OCI-LY3 (cell line): ENCODE results near the gene PSMD9.
"Not testable (repeated sequence)": the region's sequence is repeated elsewhere in the genome, so short reads cannot be mapped to it uniquely, and the experiment has no call there.

Experiments used
- EZH2phosphoT487 ChIP-seq: fragments of 200-600 bp; shearing (Covaris generic); IDR thresholded peaks from 2 replicates; pipeline ENCODE4 v1.6.1; 2018; ENCODE audit warnings: antibody characterized with exemption, mixed run types, low read depth
- TF ChIP-seq, protein P1 (sequence below): fragments of 200-600, 300-600 bp; sonication (generic); IDR thresholded peaks from 2 replicates; pipeline ENCODE4 v1.5.1; 2014; ENCODE audit warnings: antibody characterized with exemption, low read length, low read depth

DNA sequence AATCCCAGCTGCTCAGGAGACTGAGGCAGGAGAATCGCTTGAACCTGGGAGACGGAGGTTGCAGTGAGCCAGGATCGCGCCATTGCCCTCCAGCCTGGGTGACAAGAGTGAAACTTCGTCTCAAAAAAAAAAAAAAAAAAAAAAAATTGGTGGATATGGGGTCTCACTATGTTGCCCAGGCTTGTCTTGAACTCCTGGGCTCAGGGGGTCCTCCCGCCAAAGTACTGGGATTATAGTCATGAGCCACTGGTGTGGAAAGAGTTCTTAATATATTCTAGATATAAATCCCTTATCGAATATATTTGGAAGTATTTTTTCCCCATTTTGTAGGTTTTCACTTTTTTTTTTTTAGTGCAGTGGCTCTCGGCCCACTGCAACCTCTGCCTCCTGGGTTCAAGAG lies 19.4 kb upstream of the PSMD9 start:
- TF ChIP-seq, protein P1, sequence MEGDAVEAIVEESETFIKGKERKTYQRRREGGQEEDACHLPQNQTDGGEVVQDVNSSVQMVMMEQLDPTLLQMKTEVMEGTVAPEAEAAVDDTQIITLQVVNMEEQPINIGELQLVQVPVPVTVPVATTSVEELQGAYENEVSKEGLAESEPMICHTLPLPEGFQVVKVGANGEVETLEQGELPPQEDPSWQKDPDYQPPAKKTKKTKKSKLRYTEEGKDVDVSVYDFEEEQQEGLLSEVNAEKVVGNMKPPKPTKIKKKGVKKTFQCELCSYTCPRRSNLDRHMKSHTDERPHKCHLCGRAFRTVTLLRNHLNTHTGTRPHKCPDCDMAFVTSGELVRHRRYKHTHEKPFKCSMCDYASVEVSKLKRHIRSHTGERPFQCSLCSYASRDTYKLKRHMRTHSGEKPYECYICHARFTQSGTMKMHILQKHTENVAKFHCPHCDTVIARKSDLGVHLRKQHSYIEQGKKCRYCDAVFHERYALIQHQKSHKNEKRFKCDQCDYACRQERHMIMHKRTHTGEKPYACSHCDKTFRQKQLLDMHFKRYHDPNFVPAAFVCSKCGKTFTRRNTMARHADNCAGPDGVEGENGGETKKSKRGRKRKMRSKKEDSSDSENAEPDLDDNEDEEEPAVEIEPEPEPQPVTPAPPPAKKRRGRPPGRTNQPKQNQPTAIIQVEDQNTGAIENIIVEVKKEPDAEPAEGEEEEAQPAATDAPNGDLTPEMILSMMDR: not testable (repeated sequence)
- TF ChIP-seq EZH2phosphoT487: not testable (repeated sequence)
